Activated CD4-positive, alpha-beta memory T cell treated with anti-CD3 and anti-CD28 coated beads for 36 hours (primary cell): ENCODE measurements around the gene BIN2. TPM values are rescaled to one million over a fixed set of nuclear protein-coding genes. Genes with fewer than 3 reads are reported as not detected.
"Not testable (repeated sequence)": the region's sequence is repeated elsewhere in the genome, so short reads cannot be mapped to it uniquely, and the experiment has no call there.

Experiments
- CTCF ChIA-PET: fragments of 350-600 bp; sonication (Branson Sonifier 250); formaldehyde crosslinking; loops from one replicate; lab custom pipeline; 2021; ENCODE audit warnings: antibody characterized with exemption, inconsistent platforms; lab: Charles Lee
- POLR2A ChIA-PET: fragments of 350-600 bp; sonication (Branson Sonifier 250); formaldehyde crosslinking; loops from one replicate; lab custom pipeline; 2021; ENCODE audit warnings: antibody characterized with exemption; lab: Charles Lee
- DNase-seq: peaks from one replicate; pipeline ENCODE4 v3.0.0-alpha.2; 2020
- H3K27ac Mint-ChIP-seq: one replicate; pipeline ENCODE4 v1.8.0; 2021; ENCODE audit warnings: mixed read lengths
- H3K27me3 Mint-ChIP-seq: one replicate; pipeline ENCODE4 v1.8.0; 2021; ENCODE audit warnings: mixed read lengths
- H3K36me3 Mint-ChIP-seq: one replicate; pipeline ENCODE4 v1.8.0; 2021; ENCODE audit warnings: mixed read lengths
- H3K4me1 Mint-ChIP-seq: one replicate; pipeline ENCODE4 v1.8.0; 2021; ENCODE audit warnings: low read depth, mixed read lengths
- H3K4me3 Mint-ChIP-seq: one replicate; pipeline ENCODE4 v1.8.0; 2021; ENCODE audit warnings: mild to moderate bottlenecking, mixed read lengths
- H3K9me3 Mint-ChIP-seq: one replicate; pipeline ENCODE4 v1.8.0; 2021; ENCODE audit warnings: mixed read lengths
- intact Hi-C: fragments of 100-400 bp; cut with micrococcal nuclease; formaldehyde crosslinking; loops from one replicate; pipeline ENCODE4 v1.15.1; 2023
- total RNA-seq, 2 experiments: library from RNA; stranded (reverse); gene quantifications; one replicate each; pipeline ENCODE4 v1.2.3, GENCODE V29; 2021

BIN2 gene
- total RNA-seq, 2 experiments from 2014 or later: 59.1 to 64.6 TPM

DNA sequence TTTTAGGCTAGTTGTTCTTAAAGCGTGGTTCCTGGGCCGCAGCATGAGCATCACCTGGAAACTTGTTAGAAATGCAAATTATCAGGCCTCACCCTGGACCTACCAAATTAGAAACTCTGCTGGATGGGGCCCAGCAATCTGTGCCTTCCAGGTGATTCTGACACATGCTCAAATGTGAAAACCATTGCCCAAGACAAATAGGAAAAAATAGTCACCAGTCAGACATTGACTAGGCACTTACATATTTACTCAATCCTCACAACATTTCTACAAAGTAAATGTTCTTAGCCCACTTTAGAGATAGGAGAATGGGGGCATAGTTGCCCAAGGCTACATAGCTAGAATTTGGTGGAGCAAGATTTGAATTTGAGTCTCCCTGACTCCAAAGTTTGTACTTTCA is 19.2 kb upstream of the BIN2 start:
- POLR2A ChIA-PET: no interaction called here
- no peak overlapping the region for H3K27ac Mint-ChIP-seq

DNA sequence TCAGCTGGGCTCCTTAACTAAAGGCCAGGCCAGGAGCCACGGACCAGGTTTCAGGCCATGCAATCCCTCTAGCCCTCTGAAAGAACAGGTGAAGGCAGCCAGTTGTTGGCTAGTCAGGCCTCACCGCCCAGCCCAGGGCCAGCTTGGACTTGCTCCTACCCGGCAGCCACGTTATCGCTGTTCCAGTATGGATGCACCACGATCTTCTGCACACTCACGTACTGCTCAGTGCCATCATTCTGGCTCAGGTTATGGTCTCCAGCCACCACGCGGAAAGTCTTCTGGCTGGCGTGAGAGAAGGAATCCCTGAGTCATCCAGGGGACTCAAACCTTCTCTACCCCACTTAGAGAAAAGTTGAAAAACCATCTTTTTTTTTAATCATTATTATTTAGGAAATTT is 18.4 kb upstream of the BIN2 start:
- DNase-seq: no peak
- no peak overlapping the region for H3K27ac Mint-ChIP-seq
- H3K4me3 Mint-ChIP-seq: no peak overlapping the region
- peaks cover 19% of the 10 kb centered on the region for H3K4me1 Mint-ChIP-seq
- no peaks in the 10 kb centered on the region for H3K9me3 Mint-ChIP-seq
- CTCF ChIA-PET: interaction anchor here (1.5 to 5.8 kb wide), 11 partner anchors 9 to 517 kb away, joined by 6 to 118 read pairs (median 11); partner anchors contain the start of genes DAZAP2, LETMD1 and SMAGP
- intact Hi-C loops: loop anchor here (10.0 kb wide), 1 partner anchor 578 kb away; the partner anchor contains the start of gene ATF1
- POLR2A ChIA-PET: no interaction called here
- no peaks in the 10 kb centered on the region for H3K27me3 Mint-ChIP-seq
- H3K36me3 Mint-ChIP-seq: no peaks in the 10 kb centered on the region

More for the DNA sequence above, 19.2 kb upstream of the BIN2 start:
- intact Hi-C loops: loop anchor here (10.0 kb wide), 1 partner anchor 578 kb away; the partner anchor contains the start of gene ATF1
- H3K36me3 Mint-ChIP-seq: no peaks in the 10 kb centered on the region
- peaks cover 19% of the 10 kb centered on the region for H3K4me1 Mint-ChIP-seq
- H3K9me3 Mint-ChIP-seq: no peaks in the 10 kb centered on the region
- H3K27me3 Mint-ChIP-seq: no peaks in the 10 kb centered on the region
- CTCF ChIA-PET: interaction anchor here (3.9 to 5.8 kb wide), 4 partner anchors 8 to 81 kb away, joined by 38 to 118 read pairs (median 44); partner anchors contain the start of gene SMAGP
- H3K4me3 Mint-ChIP-seq: no peak overlapping the region
- no peak for DNase-seq

DNA sequence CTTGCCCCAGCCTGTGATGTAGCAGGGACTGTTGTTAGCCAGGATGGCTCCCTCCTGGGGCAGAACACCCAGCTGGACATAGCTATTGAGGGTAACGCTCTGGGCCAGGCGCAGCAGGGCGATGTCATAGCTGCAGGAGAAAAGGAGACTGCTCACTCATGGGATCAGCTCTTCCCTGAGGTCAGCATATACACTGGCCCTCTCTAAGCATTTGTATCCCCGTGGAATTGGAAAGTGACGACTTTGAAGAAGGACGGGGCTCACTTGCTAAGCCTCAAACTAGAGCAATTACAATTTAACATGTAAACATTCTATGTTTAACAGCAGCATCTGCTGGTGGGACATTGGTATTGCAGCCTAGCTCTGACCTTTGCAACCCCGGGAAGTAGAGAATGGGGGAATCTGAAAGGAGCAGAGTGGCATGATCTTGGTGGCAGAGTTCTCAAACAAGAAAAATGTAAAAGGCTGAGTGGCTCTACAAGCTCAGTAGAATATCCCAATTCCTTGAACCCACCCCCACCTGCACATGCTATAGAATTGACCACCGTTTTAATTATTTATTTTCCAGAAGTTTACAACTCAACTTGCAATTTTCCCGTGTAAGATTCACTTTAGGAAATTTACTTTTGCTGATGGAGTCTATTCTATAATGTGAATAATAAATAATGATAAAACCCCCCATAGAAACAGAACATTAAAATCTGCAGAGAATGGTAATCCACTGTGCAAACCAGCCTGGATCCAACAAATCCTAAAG is 17.5 kb upstream of the BIN2 start:
- H3K9me3 Mint-ChIP-seq: no peaks in the 10 kb centered on the region
- POLR2A ChIA-PET: interaction anchor here (0.6 to 1.3 kb wide), 3 partner anchors 19 to 577 kb away, joined by 3 to 4 read pairs (median 4); partner anchors contain the start of gene ATF1
- H3K4me3 Mint-ChIP-seq: no peak overlapping the region
- H3K36me3 Mint-ChIP-seq: no peaks in the 10 kb centered on the region
- DNase-seq: peak; percentile 78
- intact Hi-C loops: loop anchor here (1.0 to 10.0 kb wide), 6 partner anchors 19 to 577 kb away; partner anchors contain the start of genes ATF1 and LETMD1
- no peaks in the 10 kb centered on the region for H3K27me3 Mint-ChIP-seq
- no peak overlapping the region for H3K27ac Mint-ChIP-seq
- peaks cover 19% of the 10 kb centered on the region for H3K4me1 Mint-ChIP-seq
- CTCF ChIA-PET: interaction anchor here (0.7 to 5.8 kb wide), 60 partner anchors 10 to 576 kb away, joined by 3 to 118 read pairs (median 5); partner anchors contain the start of genes ATF1, BIN2, CSRNP2 and DAZAP2

DNA sequence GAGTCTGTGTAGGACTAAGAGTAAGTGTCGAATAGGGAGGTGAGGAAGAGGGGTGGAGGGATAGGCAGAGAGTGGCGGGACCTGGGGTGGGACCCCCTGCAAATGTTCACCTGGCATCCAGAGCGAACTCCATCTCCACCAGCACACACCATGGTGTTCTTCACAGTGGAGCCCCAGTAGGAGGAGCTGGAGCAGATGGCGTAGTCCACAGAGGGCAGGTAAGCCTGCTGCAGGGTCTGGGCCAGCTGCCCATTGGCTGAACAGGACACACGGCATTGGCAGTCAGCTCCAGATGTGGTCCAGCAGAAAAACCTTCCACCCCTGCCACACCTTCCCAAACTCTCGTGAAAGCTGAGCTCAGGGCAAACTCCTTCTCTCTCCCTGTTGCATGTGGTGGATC is 15.8 kb upstream of the BIN2 start:
- no peak for DNase-seq
- CTCF ChIA-PET: interaction anchor here (1.1 to 5.8 kb wide), 11 partner anchors 9 to 575 kb away, joined by 3 to 118 read pairs (median 16); partner anchors contain the start of genes ATF1, BIN2 and SMAGP
- Mint-ChIP-seq H3K36me3 (no peaks in the 10 kb centered on the region), H3K27me3 (no peaks in the 10 kb centered on the region), H3K27ac (no peak overlapping the region), H3K4me1 (peaks cover 19% of the 10 kb centered on the region), H3K9me3 (no peaks in the 10 kb centered on the region), H3K4me3 (no peak overlapping the region)
- intact Hi-C loops: loop anchor here (2.0 to 10.0 kb wide), 4 partner anchors 17 to 575 kb away; partner anchors contain the start of genes ATF1 and LETMD1
- POLR2A ChIA-PET: interaction anchor here (0.8 kb wide), 1 partner anchor 15 kb away, joined by 3 read pairs; no protein-coding TSS in a partner anchor

DNA sequence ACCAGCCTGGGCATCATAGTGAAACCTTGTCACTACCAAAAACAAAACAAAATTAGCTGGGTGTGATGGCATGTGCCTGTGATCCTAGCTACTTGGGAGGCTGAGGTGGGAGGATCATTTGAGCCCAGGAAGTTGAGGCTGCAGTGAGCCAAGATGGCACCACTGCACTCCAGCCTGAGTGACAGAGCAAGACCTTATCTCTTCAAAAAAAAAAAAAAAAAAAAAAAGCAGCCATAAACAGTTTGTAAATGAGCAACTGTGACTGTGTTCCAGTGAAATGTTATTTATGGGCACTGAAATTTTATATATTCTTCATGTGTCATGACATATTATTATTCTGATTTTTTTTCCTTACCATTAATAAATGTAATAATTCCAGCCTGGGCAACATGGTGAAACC is 13.4 kb upstream of the BIN2 start:
- POLR2A ChIA-PET, H3K4me3 Mint-ChIP-seq, CTCF ChIA-PET, DNase-seq, intact Hi-C loops, H3K36me3 Mint-ChIP-seq, H3K27ac Mint-ChIP-seq, H3K27me3 Mint-ChIP-seq, H3K9me3 Mint-ChIP-seq, H3K4me1 Mint-ChIP-seq: not testable (repeated sequence)

DNA sequence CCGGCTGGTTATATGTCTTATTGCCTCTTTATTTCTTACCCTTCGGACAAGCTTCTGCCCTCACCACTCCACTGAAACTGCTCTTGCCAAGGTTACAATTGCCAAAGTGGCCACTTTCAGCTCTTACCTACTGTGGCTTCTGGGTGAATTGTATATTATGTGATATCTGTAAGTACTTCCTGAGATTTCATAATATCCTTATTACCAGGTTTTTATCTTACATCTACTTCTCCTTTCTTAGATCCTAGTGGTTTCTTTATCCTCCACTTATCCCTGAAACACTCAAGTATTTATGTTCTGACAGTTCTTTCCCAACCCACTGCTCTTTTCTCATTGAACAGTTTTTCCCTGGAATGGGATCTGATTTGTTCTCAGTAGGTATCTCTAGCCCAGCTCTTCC is 12.0 kb upstream of the BIN2 start:
- Mint-ChIP-seq H3K27ac (no peak overlapping the region), H3K4me3 (no peak overlapping the region), H3K9me3 (no peaks in the 10 kb centered on the region), H3K27me3 (no peaks in the 10 kb centered on the region), H3K4me1 (no peaks in the 10 kb centered on the region), H3K36me3 (no peaks in the 10 kb centered on the region)
- POLR2A ChIA-PET: no interaction called here
- CTCF ChIA-PET: interaction anchor here (0.6 kb wide), 1 partner anchor 437 kb away, joined by 3 read pairs; no protein-coding TSS in a partner anchor
- intact Hi-C loops: no loop called here
- DNase-seq: no peak

DNA sequence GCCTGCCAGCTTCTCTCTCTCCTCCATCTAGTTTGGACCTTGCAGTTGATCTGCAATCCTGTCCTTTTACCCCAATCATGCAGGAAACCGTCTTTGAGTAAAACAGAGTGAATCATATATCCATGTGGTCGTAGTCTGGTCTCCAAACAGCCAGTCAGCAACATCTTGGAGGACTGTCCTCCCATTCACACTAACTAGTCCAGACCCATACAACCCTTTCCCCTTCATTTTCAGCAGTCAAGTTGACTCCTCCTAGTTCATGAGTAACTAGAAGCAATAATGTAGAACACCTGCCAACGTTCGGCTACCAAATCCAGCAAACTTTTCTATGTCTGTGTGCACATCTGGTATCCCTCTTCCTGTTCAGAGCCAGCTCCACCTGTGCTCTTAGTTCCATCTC is 10.8 kb upstream of the BIN2 start:
- no peak for DNase-seq
- POLR2A ChIA-PET: no interaction called here
- H3K27ac Mint-ChIP-seq: no peak overlapping the region
- peaks cover 7% of the 10 kb centered on the region for H3K4me1 Mint-ChIP-seq
- no peaks in the 10 kb centered on the region for H3K9me3 Mint-ChIP-seq
- no peaks in the 10 kb centered on the region for H3K36me3 Mint-ChIP-seq
- intact Hi-C loops: no loop called here
- CTCF ChIA-PET: interaction anchor here (0.6 to 0.9 kb wide), 2 partner anchors 46 to 65 kb away, joined by 3 read pairs; no protein-coding TSS in a partner anchor
- H3K4me3 Mint-ChIP-seq: no peak overlapping the region
- H3K27me3 Mint-ChIP-seq: no peaks in the 10 kb centered on the region

DNA sequence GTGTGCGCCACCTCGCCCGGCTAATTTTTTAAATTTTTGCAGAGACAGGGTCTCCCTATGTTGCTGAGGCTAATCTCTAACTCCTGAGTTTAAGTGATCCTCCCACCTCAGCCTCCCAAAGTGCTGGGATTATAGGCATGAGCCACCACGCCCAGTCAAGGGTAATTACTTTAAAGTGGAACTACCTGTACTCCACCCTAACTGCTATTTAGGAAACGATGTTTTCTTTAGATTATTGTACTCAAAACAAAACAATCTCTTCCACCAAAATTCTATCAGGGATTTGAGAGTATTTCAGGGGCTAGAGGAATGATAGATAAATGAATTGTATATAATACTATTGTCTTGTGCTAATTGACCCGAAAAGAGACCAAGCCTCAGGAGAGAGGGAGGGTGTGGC is 9.6 kb upstream of the BIN2 start:
- Mint-ChIP-seq H3K9me3 (no peaks in the 10 kb centered on the region), H3K27me3 (no peaks in the 10 kb centered on the region), H3K4me3 (no peak overlapping the region), H3K4me1 (peaks cover 18% of the 10 kb centered on the region), H3K36me3 (no peaks in the 10 kb centered on the region), H3K27ac (no peak overlapping the region)
- ChIA-PET CTCF (interaction anchor here (1.0 kb wide), 1 partner anchor 93 kb away, joined by 3 read pairs; no protein-coding TSS in a partner anchor), POLR2A (no interaction called here)
- DNase-seq: no peak
- intact Hi-C loops: no loop called here

DNA sequence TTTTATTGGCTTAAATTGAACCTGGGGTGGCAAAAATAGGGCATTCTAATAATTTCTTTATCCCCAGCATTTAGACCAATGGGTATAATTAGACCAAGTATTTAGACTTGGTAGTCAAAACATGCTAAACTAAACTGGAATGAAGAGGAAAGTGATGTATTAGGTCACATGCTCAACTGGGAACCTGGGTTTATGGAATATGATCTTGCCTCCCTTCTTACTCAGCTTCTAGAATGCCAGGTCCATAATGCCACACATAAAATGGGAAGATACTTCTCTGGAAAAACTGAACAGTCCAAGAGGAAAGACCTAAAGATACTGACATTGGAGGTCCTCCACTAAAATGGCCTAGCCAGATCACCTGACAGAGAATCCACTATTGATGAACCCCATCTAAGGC is 6.2 kb upstream of the BIN2 start:
- H3K4me1 Mint-ChIP-seq: peaks cover 47% of the 10 kb centered on the region

DNA sequence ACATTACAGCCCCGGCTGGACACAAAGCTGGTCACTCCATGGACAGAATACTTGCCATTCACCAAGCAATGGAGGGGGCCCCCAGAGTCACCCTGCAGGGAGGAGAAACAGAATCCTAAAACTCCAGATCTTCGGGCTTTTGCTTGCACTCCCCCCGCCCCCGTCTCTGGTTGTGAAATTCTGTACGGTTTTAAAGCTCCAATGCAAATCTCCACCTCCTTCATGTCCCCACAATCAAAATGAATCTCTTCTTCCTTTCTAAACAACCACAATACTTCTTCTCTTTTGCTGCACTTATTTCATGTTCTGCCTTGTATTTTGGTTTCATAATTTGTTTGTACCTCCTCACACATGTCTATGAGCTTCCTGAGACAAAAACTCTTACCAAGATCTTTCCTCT is 5.8 kb upstream of the BIN2 start:
- Mint-ChIP-seq H3K4me3 (peak overlapping the region; percentile 31), H3K9me3 (no peaks in the 10 kb centered on the region), H3K27ac (peak overlapping the region; percentile 50), H3K36me3 (no peaks in the 10 kb centered on the region), H3K4me1 (peaks cover 51% of the 10 kb centered on the region), H3K27me3 (no peaks in the 10 kb centered on the region)
- peak; percentile 45 for DNase-seq
- CTCF ChIA-PET: interaction anchor here (0.6 to 4.1 kb wide), 2 partner anchors 12 to 23 kb away, joined by 4 to 38 read pairs; no protein-coding TSS in a partner anchor
- POLR2A ChIA-PET: interaction anchor here (0.6 kb wide), 1 partner anchor 1240 kb away, joined by 3 read pairs; no protein-coding TSS in a partner anchor
- intact Hi-C loops: no loop called here

More for the DNA sequence above, 6.2 kb upstream of the BIN2 start:
- Mint-ChIP-seq H3K36me3 (no peaks in the 10 kb centered on the region), H3K27me3 (no peaks in the 10 kb centered on the region), H3K4me3 (no peak overlapping the region), H3K9me3 (no peaks in the 10 kb centered on the region), H3K27ac (peak overlapping the region; percentile 50)
- ChIA-PET POLR2A (interaction anchor here (0.6 kb wide), 1 partner anchor 1240 kb away, joined by 3 read pairs; no protein-coding TSS in a partner anchor), CTCF (interaction anchor here (0.6 to 4.1 kb wide), 2 partner anchors 11 to 22 kb away, joined by 4 to 38 read pairs; no protein-coding TSS in a partner anchor)
- no peak for DNase-seq
- intact Hi-C loops: no loop called here

DNA sequence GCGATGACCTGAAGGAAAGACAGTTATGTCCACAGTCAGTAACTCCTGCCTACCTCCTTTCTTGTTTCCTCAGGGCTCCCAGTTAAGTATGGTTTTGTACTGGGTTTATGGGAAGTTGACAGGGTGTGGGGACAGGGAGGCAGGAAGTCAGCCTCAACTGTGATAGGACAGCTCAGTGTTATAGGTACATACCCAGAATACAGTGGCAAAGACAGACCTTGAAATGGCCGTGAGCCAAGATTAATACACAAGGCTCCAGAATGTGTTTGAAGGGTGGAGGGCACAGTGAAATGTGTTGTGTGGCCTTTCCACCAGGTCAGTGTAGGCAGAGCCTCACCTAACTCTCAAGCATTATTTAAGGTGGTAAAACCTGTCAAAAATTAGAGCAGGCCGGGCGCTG is 4.6 kb upstream of the BIN2 start:
- peaks cover 56% of the 10 kb centered on the region for H3K4me1 Mint-ChIP-seq
- no peak overlapping the region for H3K4me3 Mint-ChIP-seq
- peaks cover 1% of the 10 kb centered on the region for H3K36me3 Mint-ChIP-seq
- no peaks in the 10 kb centered on the region for H3K9me3 Mint-ChIP-seq
- ChIA-PET POLR2A (no interaction called here), CTCF (interaction anchor here (0.7 to 3.2 kb wide), 2 partner anchors 13 to 239 kb away, joined by 3 to 16 read pairs; no protein-coding TSS in a partner anchor)
- H3K27me3 Mint-ChIP-seq: no peaks in the 10 kb centered on the region
- peak overlapping the region; percentile 57 for H3K27ac Mint-ChIP-seq
- no peak for DNase-seq
- intact Hi-C loops: no loop called here
